NCI-H510A treated with DMSO at 0.1 percent for 48 hours (cell line): ENCODE data around the gene GK.
"Not testable (repeated sequence)": the region's sequence is repeated elsewhere in the genome, so short reads cannot be mapped to it uniquely, and the experiment has no call there.

Source experiments
- DNase-seq: peaks from one replicate; lab custom pipeline; 2025; lab: John Stamatoyannopoulos, UW

GK gene

GRCh38 chrX:30712214-30712613 is 59.0 kb downstream of the GK start:
- no peak for DNase-seq

- peak; percentile 69 for DNase-seq
These were observed 59.9 kb downstream of the GK start for GRCh38 chrX:30713061-30713525.

GRCh38 chrX:30714138-30714537 is 60.9 kb downstream of the GK start:
- DNase-seq, result no peak

GRCh38 chrX:30715976-30716375 is 62.8 kb downstream of the GK start:
- no peak for DNase-seq

- no peak for DNase-seq
These were observed 80.8 kb downstream of the GK start for GRCh38 chrX:30733852-30734660.

- DNase-seq, result no peak
These were observed 81.6 kb downstream of the GK start for GRCh38 chrX:30734782-30735181.

GRCh38 chrX:30735839-30736238 is 82.6 kb downstream of the GK start:
- peak; percentile 75 for DNase-seq

- no peak for DNase-seq
These were observed 88.3 kb downstream of the GK start for GRCh38 chrX:30741545-30741944.

- DNase-seq, result no peak
These were observed 95.2 kb downstream of the GK start for GRCh38 chrX:30748342-30748960.

GRCh38 chrX:30751497-30751896 is 98.3 kb downstream of the GK start:
- no peak for DNase-seq

- DNase-seq, result no peak
These were observed 109.5 kb downstream of the GK start for GRCh38 chrX:30762755-30763154.

GRCh38 chrX:30773764-30774163 is 120.5 kb downstream of the GK start:
- DNase-seq, result not testable (repeated sequence)

- no peak for DNase-seq
These were observed 124.4 kb downstream of the GK start for GRCh38 chrX:30777575-30777974.

- DNase-seq, result no peak
These were observed 126.3 kb downstream of the GK start for GRCh38 chrX:30779453-30780030.
